HEK293T (cell line): ENCODE results near the gene FAM90A1.
A peak's percentile ranks its signal among the peaks of the same experiment; 100 is the strongest.
"Not testable (repeated sequence)": the region's sequence is repeated elsewhere in the genome, so short reads cannot be mapped to it uniquely, and the experiment has no call there.

Experiments used
- CTCF ChIA-PET: fragments of 350-600 bp; formaldehyde crosslinking; extraction: SDS; loops from one replicate; lab custom pipeline; 2021; ENCODE audit warnings: antibody characterized with exemption, inconsistent platforms; lab: Yijun Ruan, JAX
- POLR2A ChIA-PET: fragments of 350-600 bp; formaldehyde crosslinking; extraction: SDS; loops from one replicate; lab custom pipeline; 2020; ENCODE audit warnings: antibody characterized with exemption, inconsistent platforms; lab: Yijun Ruan, JAX
- DNase-seq: peaks from one replicate; pipeline ENCODE4 v3.0.0; 2012; ENCODE audit warnings: mixed read lengths; ENCODE audit errors: extremely low spot score

The FAM90A1 gene

DNA sequence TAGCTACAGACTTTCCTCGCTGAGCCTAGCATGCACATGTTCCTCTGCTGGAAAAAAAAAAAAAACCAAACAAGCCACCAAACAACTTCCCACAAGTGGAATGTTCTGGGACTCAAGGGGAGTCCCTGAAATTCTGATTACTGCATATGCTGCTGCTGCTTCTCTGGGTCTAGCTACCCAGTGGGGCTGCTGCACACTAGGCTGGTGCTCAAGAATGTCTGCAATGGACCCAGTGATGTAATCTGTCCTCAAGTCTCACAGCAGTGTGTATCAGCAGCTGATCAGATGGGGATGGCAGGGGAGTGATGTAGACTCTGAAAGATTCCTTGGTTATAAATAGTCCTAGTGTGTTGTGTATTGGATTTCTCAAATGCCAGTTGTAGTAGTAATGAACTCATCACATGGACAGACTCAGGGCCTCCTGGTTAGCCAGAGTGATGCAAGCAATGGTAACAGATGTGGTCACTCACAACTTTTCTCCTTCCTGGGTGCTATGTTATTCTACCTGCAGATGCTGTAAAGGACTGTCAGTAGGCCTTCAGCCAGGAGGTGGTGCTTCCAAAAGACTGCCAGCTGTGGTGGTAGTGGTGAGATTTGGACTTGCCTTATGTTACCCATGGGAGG lies 29.6 kb downstream of the FAM90A1 start:
- DNase-seq, POLR2A ChIA-PET: not testable (repeated sequence)
- CTCF ChIA-PET = interaction anchor here (0.7 kb wide), 1 partner anchor 433 kb away, joined by 4 read pairs; no protein-coding TSS in a partner anchor

DNA sequence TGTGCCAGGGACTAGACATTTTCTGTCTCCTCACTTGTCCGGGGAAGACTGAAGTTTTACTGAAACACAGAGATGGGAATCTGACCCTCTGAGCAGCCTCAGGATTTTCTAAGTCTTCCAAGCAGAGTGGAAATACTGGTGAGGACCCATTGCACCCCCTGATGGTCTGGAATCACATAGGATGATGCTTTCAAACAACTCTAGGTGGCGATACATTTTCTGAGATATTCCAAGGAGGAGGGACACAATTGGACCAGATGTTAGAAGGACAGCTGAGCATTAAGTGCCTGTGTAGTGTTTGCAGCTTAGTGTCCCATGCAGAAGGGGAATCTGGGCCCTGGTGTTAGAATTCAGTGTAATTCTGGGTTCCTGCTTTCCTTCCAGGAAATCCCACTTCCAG lies 39.3 kb downstream of the FAM90A1 start:
- POLR2A ChIA-PET, CTCF ChIA-PET, DNase-seq: not testable (repeated sequence)

DNA sequence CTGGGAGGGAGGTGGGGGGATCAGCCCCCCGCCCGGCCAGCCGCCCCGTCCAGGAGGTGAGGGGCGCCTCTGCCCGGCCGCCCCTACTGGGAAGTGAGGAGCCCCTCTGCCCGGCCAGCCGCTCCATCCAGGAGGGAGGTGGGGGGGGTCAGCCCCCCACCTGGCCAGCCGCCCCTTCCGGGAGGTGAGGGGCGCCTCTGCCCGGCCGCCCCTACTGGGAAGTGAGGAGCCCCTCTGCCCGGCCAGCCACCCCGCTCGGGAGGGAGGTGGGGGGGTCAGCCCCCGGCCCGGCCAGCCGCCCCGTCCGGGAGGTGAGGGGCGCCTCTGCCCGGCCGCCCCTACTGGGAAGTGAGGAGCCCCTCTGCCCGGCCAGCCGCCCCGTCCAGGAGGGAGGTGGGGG lies 43.2 kb downstream of the FAM90A1 start:
- CTCF ChIA-PET, POLR2A ChIA-PET, DNase-seq: not testable (repeated sequence)

DNA sequence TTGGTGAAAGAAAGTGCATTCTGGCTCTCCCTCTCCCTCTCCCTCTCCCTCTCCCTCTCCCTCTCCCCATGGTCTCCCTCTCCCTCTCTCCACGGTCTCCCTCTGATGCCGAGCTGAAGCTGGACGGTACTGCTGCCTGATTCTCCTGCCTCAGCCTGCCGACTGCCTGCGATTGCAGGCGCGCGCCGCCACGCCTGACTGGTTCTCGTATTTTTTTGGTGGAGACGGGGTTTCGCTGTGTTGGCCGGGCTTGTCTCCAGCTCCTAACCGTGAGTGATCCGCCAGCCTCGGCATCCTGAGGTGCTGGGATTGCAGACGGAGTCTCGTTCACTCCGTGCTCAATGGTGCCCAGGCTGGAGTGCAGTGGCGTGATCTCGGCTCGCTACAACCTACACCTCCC lies 44.1 kb downstream of the FAM90A1 start:
- CTCF ChIA-PET, POLR2A ChIA-PET, DNase-seq: not testable (repeated sequence)

DNA sequence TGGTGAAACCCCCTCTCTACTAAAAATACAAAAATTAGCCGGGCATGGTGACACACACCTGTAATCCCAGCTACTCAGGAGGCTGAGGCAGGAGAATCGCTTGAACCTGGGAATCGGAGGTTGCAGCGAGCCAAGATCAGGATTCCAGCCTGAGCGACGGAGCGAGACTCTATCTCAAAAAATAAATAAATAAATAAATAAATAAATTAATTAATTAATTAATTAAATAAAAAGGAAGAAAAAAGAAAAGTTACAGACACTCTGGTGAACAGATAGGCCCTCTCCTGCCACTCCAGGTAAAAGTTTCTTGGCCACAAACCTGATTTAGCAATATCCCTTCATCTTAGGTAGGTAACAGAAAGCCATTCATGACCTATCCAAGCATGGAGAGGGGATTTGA lies 44.5 kb downstream of the FAM90A1 start:
- POLR2A ChIA-PET, CTCF ChIA-PET: not testable (repeated sequence)

DNA sequence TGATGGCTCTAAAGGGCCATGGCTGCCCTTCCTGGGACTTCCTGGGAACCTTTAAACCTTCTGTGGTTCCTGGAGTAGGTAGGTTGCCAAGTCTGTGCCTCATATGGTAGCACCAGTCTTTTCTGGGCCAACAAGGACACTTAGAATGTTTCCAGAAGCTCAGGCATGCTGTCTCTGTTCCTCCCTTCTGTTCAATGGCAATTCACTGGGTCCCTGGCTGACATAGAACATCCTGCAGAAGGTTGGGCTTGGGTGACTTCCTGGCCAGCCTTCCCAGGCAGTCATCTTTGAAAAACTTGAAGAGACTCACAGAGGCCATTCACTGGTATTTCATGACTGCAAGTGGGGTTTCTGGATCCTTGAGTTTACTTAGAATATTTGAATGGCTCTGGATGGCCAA lies 46.1 kb downstream of the FAM90A1 start:
- CTCF ChIA-PET = interaction anchor here (0.6 kb wide), 2 partner anchors 55 to 73 kb away, joined by 3 read pairs; no protein-coding TSS in a partner anchor
- POLR2A ChIA-PET = not testable (repeated sequence)

More for the DNA sequence above, 44.5 kb downstream of the FAM90A1 start:
- DNase-seq = not testable (repeated sequence)

DNA sequence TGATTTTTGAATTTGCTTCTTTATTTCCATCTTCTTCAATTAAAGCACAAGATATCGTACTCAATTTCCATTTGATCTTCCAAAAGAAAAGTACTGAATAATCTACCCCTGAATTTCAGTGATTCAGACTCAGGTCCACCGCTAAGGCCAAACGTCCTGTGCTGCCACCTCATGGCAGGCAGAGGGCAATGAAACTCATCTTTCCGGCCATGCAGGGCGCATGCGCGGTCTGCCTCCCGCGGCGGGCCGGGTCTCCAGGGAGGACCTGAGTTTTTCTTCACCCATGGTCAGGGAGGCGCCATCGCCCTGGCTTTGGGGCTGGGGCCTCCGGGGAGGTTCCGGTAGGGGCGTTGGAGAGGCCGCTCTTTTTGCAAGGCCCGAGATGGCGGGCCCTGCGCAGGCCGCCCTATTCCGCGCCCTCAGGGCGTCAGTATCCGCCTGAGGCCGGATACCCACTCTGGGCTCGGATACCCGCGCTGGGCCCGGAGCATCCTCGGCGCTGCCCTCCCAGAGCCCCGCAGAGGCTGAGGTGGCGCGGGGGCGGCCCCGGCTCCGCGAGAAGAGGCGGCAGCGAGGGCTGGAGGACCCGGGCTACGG lies 47.3 kb downstream of the FAM90A1 start:
- CTCF ChIA-PET, POLR2A ChIA-PET: not testable (repeated sequence)
- DNase-seq = peak; percentile 52

More for the DNA sequence above, 46.1 kb downstream of the FAM90A1 start:
- DNase-seq = not testable (repeated sequence)

DNA sequence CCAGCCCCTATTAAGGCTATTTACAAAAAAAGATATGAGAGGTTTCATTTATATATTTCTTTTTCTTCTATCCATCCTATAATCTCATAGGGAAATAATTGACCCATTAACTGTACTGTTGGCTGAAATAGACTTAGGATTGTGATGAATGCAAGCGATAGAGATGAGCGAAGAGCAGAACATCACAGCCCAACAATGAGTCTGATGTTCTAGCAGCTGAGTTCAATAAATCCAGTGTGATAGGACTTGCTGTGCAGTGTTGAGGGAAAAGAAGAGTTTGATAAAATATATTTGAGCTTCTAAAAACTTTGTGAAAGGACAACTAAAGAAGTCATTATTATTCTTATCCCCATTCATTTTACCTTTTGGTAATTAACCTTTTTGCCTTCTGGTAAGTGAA lies 54.5 kb downstream of the FAM90A1 start:
- POLR2A ChIA-PET, CTCF ChIA-PET, DNase-seq: not testable (repeated sequence)
